NCI-H146 treated with DMSO at 0.1 percent for 48 hours (cell line): Measurements from ENCODE around the gene SLC38A7.
"Not testable (repeated sequence)": the region's sequence is repeated elsewhere in the genome, so short reads cannot be mapped to it uniquely, and the experiment has no call there.

ENCODE experiments used
- DNase-seq: peaks from one replicate; lab custom pipeline; 2025; ENCODE audit not compliant: unreplicated experiment; lab: John Stamatoyannopoulos, UW

The SLC38A7 gene

GRCh38 chr16:58678716-58679115 lies 5.9 kb downstream of the SLC38A7 start:
- no peak for DNase-seq

GRCh38 chr16:58678269-58678668 lies 6.3 kb downstream of the SLC38A7 start:
- DNase-seq, result no peak

GRCh38 chr16:58670946-58671583 lies 13.5 kb downstream of the SLC38A7 start:
- no peak for DNase-seq

- no peak for DNase-seq
Observed at GRCh38 chr16:58670177-58670576, 14.4 kb downstream of the SLC38A7 start.

GRCh38 chr16:58665200-58665599 lies 19.4 kb downstream of the SLC38A7 start:
- no peak for DNase-seq

GRCh38 chr16:58661199-58661830 lies 23.3 kb downstream of the SLC38A7 start:
- DNase-seq, result peak; percentile 50

GRCh38 chr16:58659911-58660310 lies 24.7 kb downstream of the SLC38A7 start:
- DNase-seq, result not testable (repeated sequence)

GRCh38 chr16:58658796-58659211 lies 25.8 kb downstream of the SLC38A7 start:
- DNase-seq, result no peak

- no peak for DNase-seq
Observed at GRCh38 chr16:58656899-58657298, 27.7 kb downstream of the SLC38A7 start.

GRCh38 chr16:58655215-58655596 lies 29.4 kb downstream of the SLC38A7 start:
- no peak for DNase-seq

- DNase-seq, result no peak
Observed at GRCh38 chr16:58654560-58655214, 29.9 kb downstream of the SLC38A7 start.

GRCh38 chr16:58652741-58653140 lies 31.8 kb downstream of the SLC38A7 start:
- DNase-seq, result no peak

- no peak for DNase-seq
Observed at GRCh38 chr16:58651965-58652348, 32.6 kb downstream of the SLC38A7 start.

GRCh38 chr16:58649707-58650106 lies 34.9 kb downstream of the SLC38A7 start:
- DNase-seq, result no peak

- DNase-seq, result no peak
Observed at GRCh38 chr16:58647107-58647506, 37.5 kb downstream of the SLC38A7 start.

- DNase-seq, result no peak
Observed at GRCh38 chr16:58644765-58645487, 39.6 kb downstream of the SLC38A7 start.

- DNase-seq, result no peak
Observed at GRCh38 chr16:58644108-58644507, 40.5 kb downstream of the SLC38A7 start.

GRCh38 chr16:58640949-58641348 lies 43.6 kb downstream of the SLC38A7 start:
- no peak for DNase-seq

GRCh38 chr16:58639836-58640235 lies 44.7 kb downstream of the SLC38A7 start:
- DNase-seq, result no peak

- DNase-seq, result no peak
Observed at GRCh38 chr16:58639230-58639629, 45.3 kb downstream of the SLC38A7 start.

GRCh38 chr16:58638148-58639036 lies 46.2 kb downstream of the SLC38A7 start:
- no peak for DNase-seq
